ENCODE measurements around the gene NRL.

The NRL gene

DNA sequence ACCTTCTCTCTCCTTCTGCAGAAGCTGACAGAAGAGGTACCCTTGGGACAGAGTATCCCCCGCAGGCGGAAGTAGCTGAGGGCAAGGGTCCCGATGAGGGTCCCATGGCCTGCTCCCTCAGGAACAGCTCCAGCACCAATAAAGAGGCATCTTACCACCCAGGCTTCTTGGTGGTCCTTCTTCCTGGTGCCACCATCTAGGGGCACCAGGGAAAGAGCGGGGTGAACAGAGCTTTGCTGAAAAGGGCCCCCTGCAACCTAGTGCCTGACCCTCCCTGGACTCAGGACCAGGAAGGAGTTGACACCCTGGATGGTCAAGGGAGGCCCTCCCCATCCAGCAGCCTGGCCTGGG, 45.7 kb upstream of the NRL start:
- peak overlapping the region; percentile 42 for H3K4me2 ChIP-seq (ENCODE audit: low read length)
- H3K9me3 ChIP-seq (ENCODE audit: insufficient read depth, low read length) = no peaks in the 10 kb centered on the region
- H2AFZ ChIP-seq (ENCODE audit: low read depth, low read length) = no peak overlapping the region
- H3K4me1 ChIP-seq (ENCODE audit: low read length) = peaks cover 15% of the 10 kb centered on the region
- no peaks in the 10 kb centered on the region for H3K27me3 ChIP-seq (ENCODE audit: low read depth, low read length)
- H3K27ac ChIP-seq (ENCODE audit: low read length) = peak overlapping the region; percentile 72
- TF ChIP-seq, protein P1, sequence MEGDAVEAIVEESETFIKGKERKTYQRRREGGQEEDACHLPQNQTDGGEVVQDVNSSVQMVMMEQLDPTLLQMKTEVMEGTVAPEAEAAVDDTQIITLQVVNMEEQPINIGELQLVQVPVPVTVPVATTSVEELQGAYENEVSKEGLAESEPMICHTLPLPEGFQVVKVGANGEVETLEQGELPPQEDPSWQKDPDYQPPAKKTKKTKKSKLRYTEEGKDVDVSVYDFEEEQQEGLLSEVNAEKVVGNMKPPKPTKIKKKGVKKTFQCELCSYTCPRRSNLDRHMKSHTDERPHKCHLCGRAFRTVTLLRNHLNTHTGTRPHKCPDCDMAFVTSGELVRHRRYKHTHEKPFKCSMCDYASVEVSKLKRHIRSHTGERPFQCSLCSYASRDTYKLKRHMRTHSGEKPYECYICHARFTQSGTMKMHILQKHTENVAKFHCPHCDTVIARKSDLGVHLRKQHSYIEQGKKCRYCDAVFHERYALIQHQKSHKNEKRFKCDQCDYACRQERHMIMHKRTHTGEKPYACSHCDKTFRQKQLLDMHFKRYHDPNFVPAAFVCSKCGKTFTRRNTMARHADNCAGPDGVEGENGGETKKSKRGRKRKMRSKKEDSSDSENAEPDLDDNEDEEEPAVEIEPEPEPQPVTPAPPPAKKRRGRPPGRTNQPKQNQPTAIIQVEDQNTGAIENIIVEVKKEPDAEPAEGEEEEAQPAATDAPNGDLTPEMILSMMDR (IDR thresholded peaks at IDR 0.05; ENCODE audit: low read depth, low read length) = no peak
- TF ChIP-seq EZH2phosphoT487 (IDR thresholded peaks at IDR 0.05; ENCODE audit: low read depth) = no peak
- H3K9ac ChIP-seq (ENCODE audit: low read length) = peak overlapping the region; percentile 47; the same call in 1 of the 2 replicates
- H3K79me2 ChIP-seq (ENCODE audit: low read length) = peaks cover 20% of the 10 kb centered on the region
- no peak overlapping the region for H3K4me3 ChIP-seq (ENCODE audit: low read length)
- no peaks in the 10 kb centered on the region for H4K20me1 ChIP-seq (ENCODE audit: insufficient read depth, low read length)
- peaks cover 54% of the 10 kb centered on the region for H3K36me3 ChIP-seq (replicated peaks; ENCODE audit: low read depth, low read length)

DNA sequence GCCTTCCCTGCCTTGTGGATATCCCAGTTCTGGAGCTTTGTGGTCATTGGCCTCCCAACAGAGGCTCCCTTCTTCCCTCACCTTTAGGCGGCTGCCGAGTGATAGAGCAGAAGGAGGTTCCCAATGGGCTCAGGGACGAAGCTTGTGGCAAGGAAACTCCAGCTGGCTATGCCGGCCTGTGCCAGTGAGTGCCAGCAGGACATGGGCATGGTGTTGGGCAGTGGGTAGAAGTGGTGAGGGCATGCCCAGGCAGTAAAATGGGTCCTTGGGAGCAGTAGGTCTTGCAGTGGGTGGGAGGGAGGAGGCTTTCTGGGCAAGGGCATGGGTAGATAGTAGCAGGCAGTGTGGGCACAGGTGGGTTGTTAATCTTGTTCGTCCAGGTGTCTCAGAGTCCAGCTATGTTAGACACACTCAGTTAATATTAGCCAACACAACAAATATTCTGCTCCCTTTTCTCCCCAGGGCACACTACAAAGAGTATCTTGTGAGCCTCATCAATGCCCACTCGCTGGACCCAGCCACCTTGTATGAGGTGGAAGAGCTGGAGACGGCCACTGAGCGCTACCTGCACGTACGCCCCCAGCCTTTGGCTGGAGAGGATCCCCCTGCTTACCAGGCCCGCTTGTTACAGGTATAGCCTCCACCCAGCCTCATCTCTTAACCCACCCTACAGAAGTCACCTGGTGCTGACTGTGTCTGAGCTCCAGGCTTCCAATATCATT, 45.2 kb upstream of the NRL start:
- Histone ChIP-seq H3K79me2 (ENCODE audit: low read length) (peaks cover 20% of the 10 kb centered on the region), H3K9me3 (ENCODE audit: insufficient read depth, low read length) (no peaks in the 10 kb centered on the region), H3K27me3 (ENCODE audit: low read depth, low read length) (no peaks in the 10 kb centered on the region), H3K4me3 (ENCODE audit: low read length) (no peak overlapping the region), H3K36me3 (replicated peaks; ENCODE audit: low read depth, low read length) (peaks cover 54% of the 10 kb centered on the region), H3K4me2 (ENCODE audit: low read length) (no peak overlapping the region), H2AFZ (ENCODE audit: low read depth, low read length) (no peak overlapping the region), H4K20me1 (ENCODE audit: insufficient read depth, low read length) (no peaks in the 10 kb centered on the region), H3K9ac (ENCODE audit: low read length) (no peak overlapping the region), H3K4me1 (ENCODE audit: low read length) (peaks cover 15% of the 10 kb centered on the region), H3K27ac (ENCODE audit: low read length) (peak overlapping the region; percentile 72)
- no peak for TF ChIP-seq EZH2phosphoT487 (IDR thresholded peaks at IDR 0.05; ENCODE audit: low read depth)
- TF ChIP-seq, protein P1 (IDR thresholded peaks at IDR 0.05; ENCODE audit: low read depth, low read length) = no peak

DNA sequence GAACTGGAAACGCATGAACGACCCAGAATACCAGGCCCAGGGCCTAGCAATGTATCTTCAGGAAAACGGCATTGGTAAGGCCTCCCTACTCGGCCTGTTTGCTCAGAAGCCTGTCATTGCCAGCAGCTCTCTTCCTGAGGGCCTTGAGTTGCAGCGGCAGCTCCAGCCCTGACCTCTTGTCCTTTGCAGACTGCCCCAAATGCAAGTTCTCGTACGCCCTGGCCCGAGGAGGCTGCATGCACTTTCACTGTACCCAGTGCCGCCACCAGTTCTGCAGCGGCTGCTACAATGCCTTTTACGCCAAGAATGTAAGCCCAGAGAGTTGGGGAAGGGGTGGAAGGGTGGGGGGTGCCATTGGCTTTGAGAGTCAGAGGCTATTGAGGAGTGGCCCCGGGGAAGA, 42.6 kb upstream of the NRL start:
- TF ChIP-seq, protein P1 (IDR thresholded peaks at IDR 0.05; ENCODE audit: low read depth, low read length) = no peak
- TF ChIP-seq EZH2phosphoT487 (IDR thresholded peaks at IDR 0.05; ENCODE audit: low read depth) = no peak
- Histone ChIP-seq H3K36me3 (replicated peaks; ENCODE audit: low read depth, low read length) (peaks cover 39% of the 10 kb centered on the region), H3K4me2 (ENCODE audit: low read length) (no peak overlapping the region), H3K27me3 (ENCODE audit: low read depth, low read length) (no peaks in the 10 kb centered on the region), H3K79me2 (ENCODE audit: low read length) (peaks cover 12% of the 10 kb centered on the region), H2AFZ (ENCODE audit: low read depth, low read length) (no peak overlapping the region), H3K9me3 (ENCODE audit: insufficient read depth, low read length) (no peaks in the 10 kb centered on the region), H4K20me1 (ENCODE audit: insufficient read depth, low read length) (no peaks in the 10 kb centered on the region), H3K4me3 (ENCODE audit: low read length) (no peak overlapping the region), H3K4me1 (ENCODE audit: low read length) (peaks cover 15% of the 10 kb centered on the region), H3K27ac (ENCODE audit: low read length) (no peak overlapping the region), H3K9ac (ENCODE audit: low read length) (no peak overlapping the region)

DNA sequence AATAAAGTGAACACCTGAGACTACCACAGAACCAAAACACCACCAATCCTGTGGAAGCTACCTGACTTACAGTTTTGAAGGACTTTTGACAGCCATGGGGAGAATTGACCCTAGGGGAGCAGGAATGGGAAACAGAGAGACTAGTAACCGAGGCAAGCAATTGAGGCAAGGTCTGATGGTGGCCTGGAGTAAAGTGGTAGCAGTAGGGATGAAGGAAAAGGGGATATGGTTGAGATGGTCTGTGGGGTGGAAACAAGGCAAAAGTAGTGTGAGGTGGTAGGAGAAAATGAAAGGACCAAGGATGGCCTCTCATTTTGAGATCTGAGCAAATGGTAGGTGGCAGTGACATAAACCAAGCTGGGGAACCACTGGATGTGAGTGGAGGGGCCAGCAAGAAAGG, 42.1 kb upstream of the NRL start:
- H3K27ac ChIP-seq (ENCODE audit: low read length) = no peak overlapping the region
- H3K4me1 ChIP-seq (ENCODE audit: low read length) = peaks cover 10% of the 10 kb centered on the region
- no peaks in the 10 kb centered on the region for H4K20me1 ChIP-seq (ENCODE audit: insufficient read depth, low read length)
- H3K9ac ChIP-seq (ENCODE audit: low read length) = no peak overlapping the region
- TF ChIP-seq, protein P1 (IDR thresholded peaks at IDR 0.05; ENCODE audit: low read depth, low read length) = no peak
- TF ChIP-seq EZH2phosphoT487 (IDR thresholded peaks at IDR 0.05; ENCODE audit: low read depth) = no peak
- H3K79me2 ChIP-seq (ENCODE audit: low read length) = peaks cover 7% of the 10 kb centered on the region
- H2AFZ ChIP-seq (ENCODE audit: low read depth, low read length) = no peak overlapping the region
- H3K4me3 ChIP-seq (ENCODE audit: low read length) = no peak overlapping the region
- H3K27me3 ChIP-seq (ENCODE audit: low read depth, low read length) = no peaks in the 10 kb centered on the region
- no peak overlapping the region for H3K4me2 ChIP-seq (ENCODE audit: low read length)
- peaks cover 37% of the 10 kb centered on the region for H3K36me3 ChIP-seq (replicated peaks; ENCODE audit: low read depth, low read length)
- no peaks in the 10 kb centered on the region for H3K9me3 ChIP-seq (ENCODE audit: insufficient read depth, low read length)
